NCI-H1694 (cell line): ENCODE measurements around the gene RBBP4.
A peak's percentile ranks its signal among the peaks of the same experiment; 100 is the strongest.
"Not testable (repeated sequence)": the region's sequence is repeated elsewhere in the genome, so short reads cannot be mapped to it uniquely, and the experiment has no call there.

Experiments
- DNase-seq: peaks from one replicate; lab custom pipeline; 2025; lab: John Stamatoyannopoulos, UW

Gene RBBP4

DNA sequence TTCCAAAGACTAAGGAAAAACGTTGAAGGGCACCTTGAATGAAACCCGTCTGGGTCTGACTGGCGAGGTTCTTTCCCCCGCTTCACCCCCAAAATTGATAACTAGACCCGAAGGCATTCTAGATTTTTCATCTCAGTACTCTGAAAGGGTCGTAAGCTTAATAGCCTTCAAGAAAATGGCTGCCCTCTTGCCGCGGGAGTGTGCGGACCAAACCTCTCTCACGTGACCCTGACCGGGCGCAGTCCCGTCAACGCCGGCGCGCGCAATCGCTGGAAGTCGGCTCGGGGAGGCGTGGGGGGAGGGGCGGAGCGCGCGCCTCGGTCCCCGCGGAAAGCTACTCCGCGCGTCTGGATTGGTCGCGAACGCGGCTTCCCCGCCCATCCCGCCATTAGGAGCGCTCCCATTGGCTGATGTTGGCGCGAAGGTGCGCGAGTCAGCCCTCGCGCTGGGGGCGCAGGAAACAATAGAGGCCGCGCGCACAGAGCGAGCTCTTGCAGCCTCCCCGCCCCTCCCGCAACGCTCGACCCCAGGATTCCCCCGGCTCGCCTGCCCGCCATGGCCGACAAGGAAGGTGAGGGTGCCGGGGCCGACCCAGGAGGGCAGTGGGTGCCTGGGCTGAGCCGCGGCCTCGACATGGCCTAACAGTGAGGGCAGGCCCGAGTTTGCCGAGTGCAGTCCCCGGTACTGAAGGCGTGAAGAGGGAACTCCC lies at the start of gene RBBP4:
Gene RBBP4 (plus strand): TSS at position 457 of the 709 bp plus-strand sequence. CDS start 99 bp downstream, at position 556.
- peak; percentile 87 for DNase-seq

DNA sequence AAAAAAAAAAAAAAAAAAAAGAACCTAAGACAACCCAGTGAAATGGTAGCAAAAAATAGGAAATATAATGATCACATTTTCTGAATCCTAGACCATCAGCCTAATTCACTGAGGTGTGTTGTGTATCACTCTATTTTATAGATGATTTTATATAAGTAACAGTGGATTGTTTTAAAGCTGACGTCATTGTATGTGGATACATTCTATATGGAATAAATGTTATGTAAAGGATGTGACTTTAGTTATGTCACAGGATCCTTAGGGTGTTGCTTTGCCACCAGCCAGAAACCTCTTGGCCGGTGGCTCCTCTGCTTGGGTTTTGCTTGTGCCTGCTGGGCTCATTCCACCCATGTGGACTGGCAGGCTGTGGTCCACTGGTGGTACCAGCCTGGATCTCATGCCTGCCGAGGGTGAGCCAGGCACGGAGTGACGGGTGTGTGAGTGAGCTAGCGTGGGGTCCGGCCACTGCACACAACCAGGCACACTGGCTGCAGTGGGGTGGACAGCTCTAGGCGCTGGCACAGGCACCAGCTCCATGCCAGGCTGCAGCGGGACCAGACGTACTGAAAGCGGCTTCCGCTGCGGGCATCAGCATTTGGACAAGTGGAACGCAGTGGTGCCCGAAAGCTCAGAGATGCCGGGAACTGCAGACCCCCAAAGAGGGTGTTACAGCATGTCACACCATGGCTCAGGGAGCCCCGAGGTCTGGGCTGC lies 45.1 kb upstream of the RBBP4 start:
- no peak for DNase-seq

DNA sequence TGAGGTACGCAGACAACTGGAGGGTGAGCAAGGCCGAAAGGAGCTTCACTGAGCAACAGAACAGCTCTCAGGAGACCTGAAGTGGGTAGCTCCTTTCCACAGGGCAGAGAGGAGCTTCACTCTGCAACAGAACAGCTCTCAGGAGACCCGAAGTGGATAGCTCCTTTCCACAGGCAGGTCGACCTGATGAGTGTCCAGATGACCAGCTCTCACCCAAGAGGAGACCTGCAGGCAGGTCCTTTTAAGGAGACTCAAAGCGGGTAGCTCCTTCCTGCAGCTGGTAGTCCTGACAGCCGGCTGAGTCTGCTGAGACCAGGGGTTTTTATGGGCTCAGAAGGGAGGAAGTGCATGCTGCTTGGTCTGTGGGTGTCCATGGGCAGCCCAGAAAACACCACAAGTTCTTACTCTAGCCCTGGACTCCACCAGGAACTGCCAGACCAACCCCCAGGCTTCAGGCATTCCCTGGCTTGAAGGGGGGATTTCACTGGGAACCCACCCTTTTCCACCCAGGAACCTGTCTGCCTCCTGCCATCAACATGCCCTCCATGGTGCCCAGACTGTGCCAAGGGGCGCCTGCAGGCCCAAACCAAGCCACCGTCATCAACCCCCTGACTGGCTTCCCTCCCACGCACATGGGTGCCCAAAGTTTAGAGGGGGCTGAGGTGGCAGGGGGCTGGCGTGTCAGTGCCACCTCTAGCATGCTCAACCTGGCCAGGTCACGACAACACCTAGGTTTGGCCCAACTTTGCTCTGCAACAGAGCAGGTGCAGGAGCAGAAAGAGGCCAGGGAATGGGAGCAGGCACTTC lies 44.2 kb upstream of the RBBP4 start:
- DNase-seq = no peak

DNA sequence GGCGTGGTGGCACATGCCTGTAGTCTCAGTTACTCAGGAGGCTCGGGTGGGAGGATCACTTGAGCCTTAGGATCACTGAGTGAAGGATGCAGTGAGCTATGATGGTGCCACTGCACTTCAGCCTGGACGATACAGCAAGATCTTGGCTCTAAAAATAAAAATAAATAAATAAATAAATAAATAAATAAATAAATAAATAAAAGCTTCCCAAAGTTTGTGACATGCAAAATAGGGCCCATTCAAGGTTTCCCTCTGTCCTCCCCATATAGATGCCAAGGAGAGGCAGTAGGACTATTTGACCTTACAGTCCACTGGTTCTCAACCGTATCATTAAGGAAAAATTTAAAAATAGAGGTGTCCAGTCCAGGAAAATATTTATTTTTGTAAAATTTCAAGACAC lies 41.8 kb upstream of the RBBP4 start:
- DNase-seq = no peak

DNA sequence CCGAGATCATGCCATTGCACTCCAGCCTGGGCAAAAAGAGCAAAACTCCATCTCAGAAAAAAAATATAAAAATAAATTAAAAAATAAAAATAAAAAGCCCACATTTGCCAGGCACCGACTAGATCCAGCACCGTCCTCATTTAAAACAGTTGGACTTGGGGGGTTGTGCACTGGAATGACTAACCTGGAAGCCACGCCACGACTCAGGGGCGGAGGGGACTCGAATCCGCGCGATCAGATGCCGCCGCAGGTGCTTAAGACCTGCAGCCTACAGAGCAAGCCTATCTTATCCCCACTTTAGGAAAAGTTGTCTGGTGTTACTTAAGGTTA lies 39.2 kb upstream of the RBBP4 start:
- DNase-seq = no peak

DNA sequence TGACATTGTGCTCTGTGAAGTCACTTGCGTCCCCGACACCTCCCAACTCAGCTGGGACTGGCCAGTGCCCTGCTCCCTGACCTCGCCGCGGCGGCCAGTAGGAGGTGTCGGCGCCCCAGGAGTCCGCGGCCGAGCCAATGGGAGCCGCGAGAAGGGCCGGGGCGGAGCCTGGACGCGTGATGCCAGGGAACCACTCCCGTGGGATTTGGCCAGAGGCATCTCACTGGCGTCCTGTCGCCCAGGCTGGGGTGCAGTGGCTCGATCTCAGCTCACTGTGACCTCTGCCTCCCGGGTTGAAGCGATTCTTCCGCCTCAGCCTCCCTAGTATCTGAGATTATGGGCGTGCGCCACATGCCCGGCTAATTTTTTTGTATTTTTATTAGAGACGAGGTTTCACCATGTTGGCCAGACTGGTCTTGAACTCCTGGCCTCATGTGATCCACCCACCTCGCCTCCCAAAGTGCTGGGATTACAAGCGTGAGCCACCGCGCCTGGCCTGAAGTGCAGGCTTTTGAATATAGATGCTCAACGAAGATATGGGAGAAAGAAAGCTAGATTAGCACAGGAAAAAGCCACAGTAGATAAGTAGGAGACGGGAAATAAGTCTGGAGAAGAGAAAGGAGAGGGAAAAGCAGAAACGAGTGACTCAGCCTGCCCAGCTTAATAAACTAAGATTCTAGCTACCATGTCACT lies 38.7 kb upstream of the RBBP4 start:
- DNase-seq = peak; percentile 51

DNA sequence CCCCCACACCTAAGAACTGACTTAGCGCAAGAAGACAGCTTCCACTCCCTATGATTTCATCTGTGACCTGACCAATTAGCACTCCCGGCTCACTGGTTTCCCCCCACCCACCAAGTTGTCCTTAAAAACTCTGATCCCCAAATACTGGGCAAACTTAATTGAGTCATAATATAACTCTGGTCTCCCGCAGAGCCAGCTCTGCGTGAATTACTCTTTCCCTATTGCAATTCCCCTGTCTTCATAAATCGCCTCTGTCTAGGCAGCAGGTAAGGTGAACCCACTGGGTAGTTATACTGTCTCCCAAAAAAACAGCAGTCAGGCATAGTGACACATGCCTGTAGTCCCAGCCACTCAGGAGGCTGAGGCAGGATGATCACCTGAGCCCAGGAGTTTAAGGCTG lies 37.5 kb upstream of the RBBP4 start:
- no peak for DNase-seq

DNA sequence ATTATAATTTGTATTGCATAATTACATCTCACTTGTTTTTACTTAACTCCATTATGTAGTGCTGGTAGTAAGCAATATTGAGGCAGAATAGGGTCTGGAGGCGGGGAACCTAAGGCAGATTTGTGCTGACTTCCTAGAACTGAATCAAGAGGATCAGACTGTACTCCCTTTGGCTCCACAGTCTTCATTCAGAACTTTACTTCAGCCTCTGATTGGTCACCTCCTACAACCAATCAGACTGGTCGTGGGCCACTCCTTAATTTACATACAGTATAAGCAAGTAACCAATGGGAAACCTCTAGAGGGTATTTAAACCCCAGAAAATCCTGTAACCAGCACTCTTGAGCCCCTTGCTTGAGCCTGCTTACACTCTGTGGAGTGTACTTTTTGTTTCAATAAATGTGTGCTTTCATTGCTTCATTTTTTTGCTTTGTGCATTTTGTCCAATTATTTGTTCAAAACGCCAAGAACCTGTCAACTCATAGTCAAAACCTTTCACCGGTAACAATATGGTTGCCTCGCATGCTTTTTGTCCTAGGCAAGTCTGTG lies 32.3 kb upstream of the RBBP4 start:
- DNase-seq = no peak

DNA sequence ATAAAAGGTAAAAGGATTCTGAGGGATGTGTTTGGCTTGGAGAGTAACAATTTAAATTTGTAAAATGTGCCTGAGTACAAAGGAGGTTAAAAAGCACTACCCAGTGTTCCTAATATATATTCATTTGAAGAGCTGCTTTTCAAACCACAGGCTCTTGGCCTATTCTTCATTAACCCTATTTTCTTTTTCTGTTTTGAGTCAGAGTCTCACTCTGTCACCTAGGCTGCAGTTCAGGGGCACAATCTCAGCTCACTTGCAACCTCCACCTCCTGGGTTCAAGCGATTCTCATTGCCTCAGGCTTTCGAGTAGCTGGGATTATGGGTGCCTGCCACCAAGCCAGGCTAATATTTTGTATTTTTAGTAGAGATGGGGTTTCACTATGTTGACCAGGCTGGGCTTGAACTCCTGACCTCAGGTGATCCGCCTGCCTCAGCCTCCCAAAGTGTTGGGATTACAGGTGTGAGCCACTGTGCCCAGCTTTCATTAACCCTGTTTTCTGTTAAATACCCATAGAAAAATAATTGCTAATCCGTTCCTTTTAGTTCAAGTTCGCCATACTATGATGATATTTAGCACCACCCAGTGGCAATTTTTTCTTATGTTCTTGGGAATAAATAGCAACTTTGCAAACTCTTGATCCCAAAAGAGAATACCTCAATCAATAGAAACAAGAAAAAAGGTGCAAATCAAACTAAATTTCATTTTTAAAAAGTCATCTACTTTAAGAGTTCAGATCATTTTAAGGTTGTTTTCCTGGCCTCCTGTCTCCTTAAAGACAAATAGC lies 31.1 kb upstream of the RBBP4 start:
- peak; percentile 33 for DNase-seq

DNA sequence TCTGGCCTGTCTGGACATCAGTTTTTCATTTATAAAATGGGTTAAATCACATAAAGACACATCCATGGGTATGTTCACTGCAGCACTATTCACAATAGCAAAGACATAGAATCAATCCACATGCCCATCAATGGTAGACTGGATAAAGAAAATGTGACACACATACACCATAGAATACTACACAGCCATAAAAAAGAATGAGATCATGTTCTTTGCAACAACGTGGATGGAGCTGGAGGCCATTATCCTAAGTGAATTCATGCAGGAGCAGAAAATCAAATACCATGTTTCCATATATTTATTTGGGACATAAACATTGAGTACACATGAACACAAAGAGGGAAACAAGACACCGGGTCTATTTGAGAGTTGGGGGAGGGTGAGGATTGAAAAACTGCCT lies 28.8 kb upstream of the RBBP4 start:
- DNase-seq = no peak

DNA sequence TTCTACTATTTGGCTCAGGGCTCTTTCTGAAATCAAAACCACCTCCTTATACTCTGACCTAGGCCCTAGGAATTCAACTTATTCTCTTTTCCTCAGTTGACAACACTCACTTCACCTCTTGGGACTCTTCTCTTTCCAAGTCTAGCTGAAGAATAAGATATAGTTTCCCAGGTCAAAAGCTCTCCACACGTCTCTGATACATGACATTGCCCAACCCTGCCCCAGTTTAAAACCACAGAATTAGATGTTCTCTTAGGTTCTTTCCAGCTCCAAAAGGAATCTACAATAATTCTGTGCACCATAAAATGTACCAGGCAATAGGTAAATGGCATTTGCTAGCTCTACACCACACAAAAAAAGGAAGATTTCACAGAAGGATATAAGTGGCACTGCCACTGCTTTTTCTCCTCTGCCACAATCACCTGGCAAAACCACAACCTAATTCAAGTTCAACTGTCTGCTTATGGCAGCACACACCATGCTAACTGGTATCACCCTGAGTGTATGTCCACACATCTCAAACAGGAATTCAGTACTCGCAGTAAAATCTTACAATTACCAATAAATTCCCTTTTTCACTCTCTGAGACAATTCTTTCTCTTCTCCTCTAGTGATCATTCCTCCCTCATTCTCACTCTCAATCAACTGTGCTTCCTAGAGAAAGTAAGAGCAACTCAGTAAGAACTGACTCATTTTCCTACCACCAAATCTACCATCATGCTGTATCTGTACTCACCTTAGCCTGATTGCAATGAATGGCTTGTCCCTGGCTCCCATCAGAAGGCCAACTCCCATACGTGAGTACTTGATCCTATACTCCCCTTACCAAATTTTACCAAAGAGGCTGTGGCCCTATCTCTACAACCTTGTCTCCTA lies 28.0 kb upstream of the RBBP4 start:
- no peak for DNase-seq

DNA sequence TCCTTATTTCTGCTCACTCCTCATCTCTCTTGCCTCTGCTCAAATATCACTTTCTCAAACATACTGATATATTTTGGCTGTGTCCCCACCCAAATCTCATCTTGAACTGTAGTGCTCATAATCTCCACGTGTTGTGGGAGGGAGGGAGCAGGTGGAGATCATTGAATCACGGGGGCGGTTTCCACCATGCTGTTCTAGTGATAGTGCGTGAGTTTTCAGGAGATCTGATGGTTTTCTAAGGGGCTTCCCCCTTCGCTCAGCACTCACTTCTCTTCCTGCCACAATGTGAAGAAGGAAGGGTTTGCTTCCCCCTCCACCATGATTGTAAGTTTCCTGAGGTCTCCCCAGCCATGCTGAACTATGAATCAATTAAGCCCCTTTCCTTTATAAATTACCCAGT lies 27.2 kb upstream of the RBBP4 start:
- DNase-seq = no peak

DNA sequence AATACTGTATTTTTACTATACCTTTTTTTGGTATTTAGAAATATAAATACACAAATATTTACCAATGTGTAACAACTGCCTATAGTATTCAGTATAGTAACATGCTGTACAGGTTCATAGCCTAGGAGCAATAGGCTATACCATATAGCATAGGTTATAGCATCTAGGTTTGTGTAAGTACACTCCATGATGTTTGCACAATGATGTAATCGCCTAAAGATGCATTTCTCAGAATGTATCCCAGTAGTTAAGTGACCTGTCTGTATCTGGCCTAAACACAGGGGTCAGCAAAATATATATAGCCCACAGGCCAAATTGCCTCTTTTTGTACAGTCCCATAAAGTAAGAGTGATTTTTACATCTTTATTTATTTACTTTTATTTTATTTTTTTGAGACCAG lies 24.8 kb upstream of the RBBP4 start:
- DNase-seq = no peak

DNA sequence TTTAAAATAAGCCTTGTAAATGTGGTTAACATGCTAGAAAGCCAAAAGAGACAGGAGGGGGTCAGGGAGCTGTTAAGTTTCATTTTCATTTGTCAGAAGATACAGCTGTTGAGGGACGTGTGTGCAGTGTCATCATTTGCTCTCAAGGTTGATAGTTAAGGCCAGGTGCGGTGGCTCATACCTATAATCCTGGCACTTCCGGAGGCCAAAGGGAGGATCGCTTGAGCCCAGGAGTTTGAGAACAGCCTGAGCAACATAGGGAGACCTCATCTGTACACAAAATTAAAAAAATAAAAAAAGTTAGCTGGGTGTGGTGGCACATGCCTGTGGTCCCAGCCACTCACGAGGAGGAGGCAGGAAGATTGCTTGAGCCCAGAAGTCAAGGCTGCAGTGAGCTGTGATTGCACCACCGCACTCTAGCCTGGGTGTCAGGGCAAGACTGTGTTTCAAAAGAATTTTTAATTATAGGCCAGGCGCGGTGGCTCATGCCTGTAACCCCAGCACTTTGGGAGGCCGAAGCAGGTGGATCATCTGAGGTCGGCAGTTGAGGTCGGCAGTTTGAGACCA lies 23.3 kb upstream of the RBBP4 start:
- DNase-seq = no peak

DNA sequence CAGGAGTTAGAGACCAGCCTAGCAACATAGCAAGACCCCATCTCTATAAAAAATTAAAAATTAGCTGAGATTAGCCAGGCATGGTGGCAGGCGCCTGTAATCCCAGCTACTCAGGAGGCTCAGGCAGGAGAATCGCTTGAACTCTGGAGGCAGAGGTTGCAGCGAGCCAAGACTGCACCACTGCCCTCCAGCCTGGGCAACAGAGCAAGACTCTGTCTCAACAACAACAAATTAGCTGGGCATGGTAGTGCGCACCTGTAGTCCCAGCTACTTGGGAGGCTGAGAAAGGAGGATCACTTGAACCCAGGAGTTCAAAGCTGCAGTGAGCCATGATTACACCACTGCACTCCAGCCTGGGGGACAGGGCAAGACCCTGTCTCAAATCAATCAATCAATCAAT lies 20.8 kb upstream of the RBBP4 start:
- not testable (repeated sequence) for DNase-seq

DNA sequence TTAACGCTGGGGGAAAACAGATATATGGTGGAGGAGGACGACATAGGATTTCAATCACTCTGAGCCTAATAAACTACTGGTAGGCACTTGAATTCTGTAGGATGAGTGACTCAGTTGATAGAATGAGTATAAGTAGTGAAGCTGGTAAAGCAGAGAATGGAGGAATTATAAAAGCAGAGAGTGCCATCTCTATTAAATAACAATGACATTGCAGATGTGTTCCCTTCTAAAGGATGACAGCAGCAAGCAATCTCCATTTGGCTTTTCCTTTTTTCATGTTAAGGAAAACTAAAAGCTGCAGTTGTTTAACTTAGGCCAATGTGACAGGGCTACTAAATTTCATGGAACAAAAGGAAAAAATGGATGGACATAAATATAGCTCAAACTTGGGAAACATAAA lies 18.2 kb upstream of the RBBP4 start:
- no peak for DNase-seq

DNA sequence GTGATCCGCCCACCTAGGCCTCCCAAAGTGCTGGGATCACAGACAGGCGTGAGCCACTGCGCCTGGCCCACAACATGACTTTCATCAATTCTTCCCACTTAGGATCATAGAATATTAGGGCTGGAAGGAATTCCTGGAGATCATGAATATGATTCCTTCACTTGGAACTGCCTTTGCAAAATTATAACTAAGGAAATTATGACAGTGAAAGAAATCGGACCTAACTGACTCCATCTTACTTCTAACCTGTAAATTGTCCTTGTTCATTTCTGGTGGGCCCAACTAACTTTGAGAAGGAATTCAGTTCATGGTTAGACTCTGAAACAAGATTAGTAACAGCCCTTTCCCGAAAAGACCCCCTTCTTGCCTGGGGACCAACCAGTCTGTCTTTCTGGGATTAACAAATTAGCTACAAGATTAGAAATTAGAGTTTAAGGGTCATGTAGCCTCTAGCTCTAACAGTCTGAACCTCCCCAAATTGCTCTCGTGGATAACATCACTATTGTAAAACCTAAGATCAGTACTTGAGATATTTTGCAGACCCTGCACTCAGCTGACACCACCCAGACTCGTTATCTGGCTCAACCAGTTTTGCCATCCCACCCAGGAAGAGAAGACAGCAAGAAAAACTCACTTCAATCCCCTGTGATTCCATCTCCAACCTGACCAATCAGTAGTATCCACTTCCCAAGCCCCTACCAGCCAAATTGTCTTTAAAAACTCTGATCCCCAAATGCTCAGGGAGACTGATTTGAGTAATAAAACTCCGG lies 15.3 kb upstream of the RBBP4 start:
- DNase-seq = no peak

DNA sequence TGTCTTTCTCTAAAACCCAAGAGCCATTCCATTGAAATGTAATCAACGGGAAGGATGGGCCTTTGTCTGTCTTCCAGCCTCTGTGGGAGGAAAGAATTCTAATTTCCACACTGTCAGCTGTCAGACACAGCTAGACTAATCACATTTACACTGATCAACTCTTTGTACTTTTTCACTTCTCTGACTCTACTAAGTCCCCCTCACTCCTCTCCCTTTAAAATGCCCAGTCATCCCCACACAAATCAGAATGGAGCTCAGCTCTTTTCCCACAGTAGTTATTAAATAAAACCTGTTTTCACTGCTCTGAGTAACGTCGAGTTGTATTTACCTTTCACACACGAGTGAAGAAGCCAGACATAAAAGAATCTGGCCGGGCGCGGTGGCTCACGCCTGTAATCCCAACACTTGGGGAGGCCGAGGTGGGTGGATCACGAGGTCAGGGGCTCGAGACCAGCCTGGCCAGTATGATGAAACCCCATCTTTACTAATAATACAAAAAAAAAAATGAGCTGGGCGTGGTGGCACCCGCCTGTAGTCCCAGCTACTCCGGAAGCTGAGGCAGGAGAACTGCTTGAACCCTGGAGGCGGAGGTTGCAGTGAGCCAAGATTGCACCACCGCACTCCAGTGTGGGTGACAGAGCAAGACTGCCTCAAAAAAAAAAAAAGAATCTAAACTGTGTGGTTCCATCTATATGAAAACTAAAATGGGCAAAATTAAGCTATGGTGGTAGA lies 13.9 kb upstream of the RBBP4 start:
- no peak for DNase-seq
